ENCODE results near the gene TIGD3. TPM values are rescaled to one million over a fixed set of nuclear protein-coding genes. Genes with fewer than 3 reads are reported as not detected.

TIGD3 gene
- polyA plus RNA-seq, 4 donors: 0.55 to 0.90 (median 0.86) TPM

- DNase-seq (ENCODE audit: low read depth in 4 of 4, low spot score in 2 of 4): no peak
Measured at GRCh38 chr11:65362966-65363365, 8.4 kb downstream of the TIGD3 start.

- no peak for DNase-seq (ENCODE audit: low read depth in 4 of 4, low spot score in 2 of 4)
Measured at GRCh38 chr11:65363770-65364169, 9.2 kb downstream of the TIGD3 start.

- DNase-seq (ENCODE audit: low read depth in 4 of 4, low spot score in 2 of 4): peak in 1 of 4 donors; percentile 52
Measured at GRCh38 chr11:65366340-65366773, 11.8 kb downstream of the TIGD3 start.

DNA sequence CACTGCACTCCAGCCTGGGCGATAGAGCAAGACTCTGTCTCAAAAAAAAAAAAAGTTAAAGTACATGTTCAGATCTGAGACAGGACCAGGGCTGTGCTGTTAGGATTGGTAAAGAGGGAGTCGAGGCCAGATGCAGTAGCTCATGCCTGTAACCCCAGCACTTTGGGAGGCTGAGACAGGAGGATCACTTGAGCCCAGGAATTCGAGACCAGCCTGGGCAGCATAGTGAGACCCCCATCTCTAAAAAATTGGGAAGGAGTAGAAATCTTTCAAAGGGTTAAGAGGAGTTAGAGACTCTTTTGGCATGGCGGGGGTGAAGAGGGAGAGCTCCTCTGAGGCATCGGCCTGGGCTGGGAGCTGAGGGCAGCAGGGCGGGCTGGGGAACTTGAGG, 16.1 kb downstream of the TIGD3 start:
- no peak for DNase-seq (ENCODE audit: low read depth in 4 of 4, low spot score in 2 of 4)

DNA sequence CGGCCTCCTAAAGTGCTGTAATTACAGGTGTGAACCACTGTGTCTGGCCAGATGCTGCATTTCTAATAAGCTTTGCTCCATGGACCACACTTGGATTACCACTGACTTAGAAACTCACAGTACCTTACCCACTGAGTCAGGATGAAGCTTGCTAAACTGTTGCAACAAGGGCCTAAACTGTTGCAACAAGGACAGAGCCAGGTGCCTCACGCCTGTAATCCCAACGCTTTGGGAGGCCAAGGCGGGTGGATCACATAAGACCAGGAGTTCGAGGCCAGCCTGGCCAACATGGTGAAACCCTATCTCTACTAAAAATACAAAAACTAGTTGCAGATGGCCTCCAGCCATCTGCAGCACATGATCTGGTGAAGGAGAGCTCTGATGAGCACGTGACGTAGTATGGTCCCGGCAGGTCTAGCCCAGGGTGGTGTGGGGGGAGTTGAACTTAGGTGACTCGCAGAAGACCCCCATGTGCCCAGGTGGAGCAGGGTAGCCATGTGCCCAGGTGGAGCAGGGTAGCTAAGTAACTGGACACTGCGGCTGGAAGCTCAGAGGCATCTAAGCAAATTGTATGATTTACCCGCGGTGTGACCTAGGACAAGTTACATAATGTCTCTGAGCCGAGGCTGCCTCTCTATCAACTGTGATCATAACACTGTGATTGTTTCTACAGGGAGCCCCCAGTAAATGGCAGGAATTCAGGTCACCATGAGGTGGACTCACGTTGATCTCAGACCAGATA, 19.5 kb downstream of the TIGD3 start:
- no peak for DNase-seq (ENCODE audit: low read depth in 4 of 4, low spot score in 2 of 4)

DNA sequence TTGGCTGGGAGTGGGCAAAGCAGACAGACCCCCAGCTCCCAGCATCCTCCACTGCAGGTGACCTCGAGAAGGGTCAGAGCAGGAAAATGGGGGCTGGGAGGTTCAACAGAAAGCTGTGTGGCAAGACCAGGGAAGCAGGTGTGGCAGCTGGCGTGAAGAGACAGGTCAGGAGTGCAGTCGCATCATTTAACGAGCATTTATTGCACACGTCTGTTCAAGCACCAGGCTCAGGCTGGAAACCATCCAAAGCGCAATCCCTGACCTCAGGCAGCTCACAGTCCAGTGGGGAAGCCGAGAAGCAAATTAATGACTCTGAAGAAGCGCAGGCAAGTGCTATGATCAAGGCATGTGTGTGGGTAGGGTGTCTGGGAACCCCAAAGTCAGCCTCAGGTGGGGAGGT, 20.5 kb downstream of the TIGD3 start:
- DNase-seq (ENCODE audit: low read depth in 4 of 4, low spot score in 2 of 4): no peak

- no peak for DNase-seq (ENCODE audit: low read depth in 4 of 4, low spot score in 2 of 4)
Measured at GRCh38 chr11:65376138-65376713, 21.7 kb downstream of the TIGD3 start.

- DNase-seq (ENCODE audit: low read depth in 4 of 4, low spot score in 2 of 4): no peak
Measured at GRCh38 chr11:65377036-65377435, 22.5 kb downstream of the TIGD3 start.

DNA sequence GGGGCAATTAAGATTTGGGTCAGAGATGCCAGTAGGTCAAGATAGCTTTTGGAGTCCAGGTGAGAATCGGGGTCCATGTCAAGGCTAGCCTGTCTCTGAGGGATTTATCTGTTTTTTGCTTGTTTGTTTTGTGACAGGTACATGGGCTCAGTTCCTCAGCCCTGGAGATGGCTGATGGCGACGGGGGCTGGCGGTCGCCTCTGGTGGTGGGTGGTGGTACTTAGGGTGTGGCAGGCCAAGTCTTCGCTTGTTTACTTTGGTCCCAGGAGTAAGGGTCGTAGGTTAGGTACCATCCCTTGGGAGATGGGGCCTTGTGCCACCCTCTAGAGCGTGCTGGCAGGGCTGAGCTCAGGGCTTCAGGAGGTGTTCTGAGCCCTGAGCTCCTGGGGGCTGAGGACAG, 23.2 kb downstream of the TIGD3 start:
- DNase-seq (ENCODE audit: low read depth in 4 of 4, low spot score in 2 of 4): no peak

GRCh38 chr11:65378208-65378927, 23.8 kb downstream of the TIGD3 start:
- no peak for DNase-seq (ENCODE audit: low read depth in 4 of 4, low spot score in 2 of 4)

GRCh38 chr11:65378928-65379638, 24.5 kb downstream of the TIGD3 start:
- no peak for DNase-seq (ENCODE audit: low read depth in 4 of 4, low spot score in 2 of 4)

GRCh38 chr11:65379698-65380459, 25.3 kb downstream of the TIGD3 start:
- no peak for DNase-seq (ENCODE audit: low read depth in 4 of 4, low spot score in 2 of 4)

GRCh38 chr11:65380460-65381119, 26.0 kb downstream of the TIGD3 start:
- DNase-seq (ENCODE audit: low read depth in 4 of 4, low spot score in 2 of 4): no peak

DNA sequence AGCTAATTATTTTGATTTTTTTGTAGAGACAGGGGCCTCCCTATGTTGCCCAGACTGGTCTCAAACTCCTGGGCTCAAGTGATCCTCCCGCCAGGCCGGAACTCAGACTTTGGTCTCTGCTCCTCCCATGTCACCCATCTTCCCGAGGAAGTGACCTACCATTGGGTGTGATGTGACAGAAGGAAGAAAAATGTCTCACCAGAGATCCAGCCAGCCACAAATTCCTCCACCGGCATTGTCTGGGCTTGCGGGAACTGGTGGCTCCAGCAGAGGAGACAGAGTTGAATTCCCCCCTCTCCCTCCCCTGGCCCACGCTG, 27.1 kb downstream of the TIGD3 start:
- no peak for DNase-seq (ENCODE audit: low read depth in 4 of 4, low spot score in 2 of 4)

- peak in 3 of 4 donors; percentile 71 to 77 (median 75) for DNase-seq (ENCODE audit: low read depth in 4 of 4, low spot score in 2 of 4)
Measured at GRCh38 chr11:65382033-65382803, 27.7 kb downstream of the TIGD3 start, which contains the start of gene SLC25A45. SLC25A45 (minus strand) TSS chr11:65382646; CDS start chr11:65381951, 695 bp downstream.

DNA sequence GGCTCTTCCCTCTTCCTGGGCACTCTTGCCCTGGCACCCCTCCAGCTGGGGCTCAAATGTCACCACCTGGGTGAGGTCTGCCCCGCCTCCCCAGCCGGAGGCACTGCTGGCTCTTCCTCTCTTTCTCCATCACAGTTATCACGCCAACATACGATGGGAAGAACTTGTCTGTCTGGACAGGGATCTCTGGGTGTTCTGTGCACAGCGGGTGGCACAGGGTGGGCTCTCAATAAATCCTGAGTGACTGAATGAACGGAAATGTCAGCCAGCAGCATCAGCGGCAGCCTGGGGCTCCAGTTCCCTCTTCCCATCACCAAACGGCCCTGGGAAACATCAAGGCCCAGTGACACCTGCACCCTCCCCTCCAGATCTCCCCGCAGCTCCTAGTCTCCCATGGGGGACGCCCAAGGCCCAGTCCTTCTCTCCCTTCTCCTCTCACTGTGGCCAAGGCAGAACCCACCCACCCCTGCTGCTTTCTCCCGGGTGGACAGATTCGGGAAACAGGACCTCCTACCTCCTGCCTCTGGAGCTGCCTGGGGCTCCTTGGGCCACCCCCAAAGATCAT, 28.3 kb downstream of the TIGD3 start:
- DNase-seq (ENCODE audit: low read depth in 4 of 4, low spot score in 2 of 4): no peak

GRCh38 chr11:65383778-65384177, 29.2 kb downstream of the TIGD3 start:
- DNase-seq (ENCODE audit: low read depth in 4 of 4, low spot score in 2 of 4): no peak

GRCh38 chr11:65384301-65384889, 29.8 kb downstream of the TIGD3 start:
- DNase-seq (ENCODE audit: low read depth in 4 of 4, low spot score in 2 of 4): no peak

Measured in left renal cortex interstitium (tissue), 4 donors.